HEK293T (cell line): ENCODE data around the gene SLTM.
"Not testable (repeated sequence)": the region's sequence is repeated elsewhere in the genome, so short reads cannot be mapped to it uniquely, and the experiment has no call there.

ENCODE experiments used
- CTCF ChIA-PET: fragments of 350-600 bp; formaldehyde crosslinking; extraction: SDS; loops from one replicate; lab custom pipeline; 2021; ENCODE audit warnings: antibody characterized with exemption, inconsistent platforms; lab: Yijun Ruan, JAX
- POLR2A ChIA-PET: fragments of 350-600 bp; formaldehyde crosslinking; extraction: SDS; loops from one replicate; lab custom pipeline; 2020; ENCODE audit warnings: antibody characterized with exemption, inconsistent platforms; lab: Yijun Ruan, JAX
- DNase-seq: peaks from one replicate; pipeline ENCODE4 v3.0.0; 2012; ENCODE audit warnings: mixed read lengths; ENCODE audit errors: extremely low spot score
- ARNT ChIP-seq: fragments of 450-650 bp; IDR thresholded peaks from 2 replicates; pipeline ENCODE4 v1.6.1; 2017; ENCODE audit warnings: mild to moderate bottlenecking
- BHLHE40 ChIP-seq: fragments of 450-650 bp; IDR thresholded peaks from 2 replicates; pipeline ENCODE4 v1.6.1; 2016; ENCODE audit warnings: mild to moderate bottlenecking, moderate library complexity, borderline replicate concordance
- CTBP1 ChIP-seq: fragments of 450-650 bp; IDR thresholded peaks from 2 replicates; pipeline ENCODE4 v1.6.1; 2016; ENCODE audit warnings: borderline replicate concordance
- ELF4 ChIP-seq: fragments of 450-650 bp; IDR thresholded peaks from 2 replicates; pipeline ENCODE4 v1.6.1; 2017; ENCODE audit warnings: antibody characterized with exemption
- FOXA1 ChIP-seq: fragments of 450-650 bp; IDR thresholded peaks from 2 replicates; pipeline ENCODE4 v1.6.1; 2016; ENCODE audit warnings: mild to moderate bottlenecking
- FOXK2 ChIP-seq: fragments of 450-650 bp; IDR thresholded peaks from 2 replicates; pipeline ENCODE4 v1.6.1; 2016; ENCODE audit warnings: mild to moderate bottlenecking
- FOXM1 ChIP-seq: fragments of 450-650 bp; IDR thresholded peaks from 2 replicates; pipeline ENCODE4 v1.6.1; 2017; ENCODE audit warnings: mild to moderate bottlenecking, borderline replicate concordance
- HDGF ChIP-seq: fragments of 450-650 bp; IDR thresholded peaks from 2 replicates; pipeline ENCODE4 v1.6.1; 2017; ENCODE audit warnings: antibody characterized with exemption, borderline replicate concordance
- L3MBTL2 ChIP-seq: fragments of 450-650 bp; conservative IDR thresholded peaks from 2 replicates; pipeline ENCODE4 v1.6.1; 2016; ENCODE audit warnings: mild to moderate bottlenecking
- LEF1 ChIP-seq: fragments of 450-650 bp; IDR thresholded peaks from 2 replicates; pipeline ENCODE4 v1.6.1; 2017; ENCODE audit warnings: mild to moderate bottlenecking, borderline replicate concordance
- NFRKB ChIP-seq: fragments of 450-650 bp; IDR thresholded peaks from 2 replicates; pipeline ENCODE4 v1.6.1; 2016; ENCODE audit warnings: mild to moderate bottlenecking, moderate library complexity
- SP1 ChIP-seq: fragments of 450-650 bp; IDR thresholded peaks from 2 replicates; pipeline ENCODE4 v1.6.1; 2017
- SUZ12 ChIP-seq: fragments of 450-650 bp; IDR thresholded peaks from 2 replicates; pipeline ENCODE4 v1.6.1; 2016; ENCODE audit warnings: mild to moderate bottlenecking
- TARDBP ChIP-seq: fragments of 450-650 bp; IDR thresholded peaks from 2 replicates; pipeline ENCODE4 v1.6.1; 2016
- ZNF384 ChIP-seq: fragments of 450-650 bp; IDR thresholded peaks from 2 replicates; pipeline ENCODE4 v1.6.1; 2016
- TF ChIP-seq, protein P1 (sequence below): fragments of 450-650 bp; IDR thresholded peaks from 2 replicates; pipeline ENCODE4 v1.6.1; 2016

The SLTM gene

DNA sequence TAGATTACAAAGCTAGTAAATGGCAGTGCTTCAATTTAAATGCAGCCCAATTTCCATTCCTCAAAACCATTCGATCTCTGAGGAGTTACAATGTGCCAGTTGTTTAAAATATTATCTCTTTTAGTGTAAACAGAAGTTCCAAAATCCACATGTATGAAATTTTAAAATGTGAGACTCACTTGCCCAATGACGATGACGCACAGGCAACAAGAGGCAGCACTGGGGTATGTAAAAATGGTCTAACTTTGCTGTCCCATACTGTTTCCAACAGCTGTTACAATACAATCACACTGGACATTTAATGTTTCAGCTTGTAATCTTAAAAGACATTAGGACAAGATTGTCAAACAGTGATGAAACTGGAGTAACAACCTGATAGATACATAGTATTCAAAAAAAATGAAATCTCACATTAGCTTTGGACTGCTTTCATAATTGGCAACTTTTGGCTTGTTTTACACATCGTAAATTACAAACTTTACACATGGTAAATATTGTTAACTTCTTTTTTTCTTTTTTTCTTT lies 12.2 kb downstream of the SLTM start:
- ChIA-PET CTCF (no interaction called here), POLR2A (interaction anchor here (0.9 kb wide), 1 partner anchor 151 kb away, joined by 5 read pairs; the partner anchor contains the start of gene MINDY2)
- TF ChIP-seq FOXA1 = no peak
- no peak for TF ChIP-seq BHLHE40
- no peak for TF ChIP-seq TARDBP
- TF ChIP-seq, protein P1, sequence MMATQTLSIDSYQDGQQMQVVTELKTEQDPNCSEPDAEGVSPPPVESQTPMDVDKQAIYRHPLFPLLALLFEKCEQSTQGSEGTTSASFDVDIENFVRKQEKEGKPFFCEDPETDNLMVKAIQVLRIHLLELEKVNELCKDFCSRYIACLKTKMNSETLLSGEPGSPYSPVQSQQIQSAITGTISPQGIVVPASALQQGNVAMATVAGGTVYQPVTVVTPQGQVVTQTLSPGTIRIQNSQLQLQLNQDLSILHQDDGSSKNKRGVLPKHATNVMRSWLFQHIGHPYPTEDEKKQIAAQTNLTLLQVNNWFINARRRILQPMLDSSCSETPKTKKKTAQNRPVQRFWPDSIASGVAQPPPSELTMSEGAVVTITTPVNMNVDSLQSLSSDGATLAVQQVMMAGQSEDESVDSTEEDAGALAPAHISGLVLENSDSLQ = no peak
- no peak for TF ChIP-seq LEF1
- TF ChIP-seq ELF4 = no peak
- TF ChIP-seq NFRKB = no peak
- TF ChIP-seq L3MBTL2 = no peak
- TF ChIP-seq FOXM1 = no peak
- no peak for TF ChIP-seq HDGF
- TF ChIP-seq SP1 = no peak
- TF ChIP-seq ARNT = no peak
- TF ChIP-seq FOXK2 = no peak
- no peak for TF ChIP-seq CTBP1
- no peak for TF ChIP-seq SUZ12
- no peak for DNase-seq

DNA sequence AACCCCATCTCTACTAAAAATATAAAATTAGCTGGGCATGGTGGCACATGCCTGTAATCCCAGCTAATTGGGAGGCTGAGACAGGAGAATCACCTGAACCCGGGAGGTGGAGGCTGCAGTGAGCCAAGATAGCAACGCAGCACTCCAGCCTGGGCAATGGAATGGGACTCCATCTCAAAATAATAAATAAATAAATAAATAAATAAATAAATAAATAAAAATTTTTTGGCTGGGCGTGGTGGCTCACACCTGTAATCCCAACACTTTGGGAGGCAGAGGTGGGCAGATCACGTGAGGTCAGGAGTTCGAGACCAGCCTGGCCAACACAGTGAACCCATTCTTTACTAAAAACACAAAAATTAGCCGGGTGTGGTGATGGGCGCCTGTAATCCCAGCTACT lies 13.0 kb downstream of the SLTM start:
- CTCF ChIA-PET = not testable (repeated sequence)

DNA sequence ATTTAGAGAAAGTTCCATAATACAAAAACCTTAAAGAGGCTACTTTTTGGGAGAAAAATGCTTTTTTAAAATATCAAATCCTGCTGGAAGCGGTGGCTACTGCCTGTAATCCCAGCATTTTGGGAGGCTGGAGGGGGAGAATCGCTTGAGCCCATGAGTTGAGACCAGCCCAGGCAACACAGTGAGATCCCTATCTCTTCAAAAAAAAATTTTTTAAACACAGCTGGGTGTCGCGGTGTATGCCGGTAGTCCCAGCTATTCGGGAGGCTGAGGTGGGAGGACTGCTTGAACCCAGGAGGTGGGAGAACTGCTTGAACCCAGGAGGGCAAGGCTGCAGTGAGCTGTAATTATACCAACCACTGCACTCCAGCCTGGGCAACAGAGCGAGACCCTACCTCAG lies 14.2 kb downstream of the SLTM start:
- no peak for DNase-seq
- ChIA-PET CTCF (no interaction called here), POLR2A (no interaction called here)
- no peak for TF ChIP-seq ZNF384
- TF ChIP-seq FOXA1 = no peak
- no peak for TF ChIP-seq SP1
- no peak for TF ChIP-seq L3MBTL2
- TF ChIP-seq, protein P1 = no peak
- no peak for TF ChIP-seq FOXK2

More for the DNA sequence above, 13.0 kb downstream of the SLTM start:
- DNase-seq, POLR2A ChIA-PET: not testable (repeated sequence)

DNA sequence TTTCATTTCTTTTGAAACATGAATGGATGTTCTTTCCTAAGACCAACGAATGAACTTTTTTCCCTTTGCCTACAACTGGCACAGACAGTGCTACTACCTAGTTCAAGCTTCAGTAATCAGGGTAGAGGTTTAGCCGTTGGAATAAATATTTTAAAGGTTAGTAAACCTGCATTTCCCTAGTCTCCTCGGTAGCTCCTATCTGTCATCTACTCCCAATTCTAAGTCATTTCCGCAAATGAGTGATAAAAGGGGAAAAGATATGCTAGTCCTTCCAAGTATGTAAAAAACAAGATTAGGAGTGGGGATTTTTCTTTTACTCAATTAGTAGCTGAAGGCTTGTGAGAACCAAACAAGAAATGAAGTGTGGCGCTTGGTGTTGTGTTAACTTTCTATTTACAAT lies 15.2 kb downstream of the SLTM start:
- CTCF ChIA-PET = no interaction called here
- POLR2A ChIA-PET = no interaction called here
- no peak for DNase-seq
- TF ChIP-seq CTBP1 = no peak

DNA sequence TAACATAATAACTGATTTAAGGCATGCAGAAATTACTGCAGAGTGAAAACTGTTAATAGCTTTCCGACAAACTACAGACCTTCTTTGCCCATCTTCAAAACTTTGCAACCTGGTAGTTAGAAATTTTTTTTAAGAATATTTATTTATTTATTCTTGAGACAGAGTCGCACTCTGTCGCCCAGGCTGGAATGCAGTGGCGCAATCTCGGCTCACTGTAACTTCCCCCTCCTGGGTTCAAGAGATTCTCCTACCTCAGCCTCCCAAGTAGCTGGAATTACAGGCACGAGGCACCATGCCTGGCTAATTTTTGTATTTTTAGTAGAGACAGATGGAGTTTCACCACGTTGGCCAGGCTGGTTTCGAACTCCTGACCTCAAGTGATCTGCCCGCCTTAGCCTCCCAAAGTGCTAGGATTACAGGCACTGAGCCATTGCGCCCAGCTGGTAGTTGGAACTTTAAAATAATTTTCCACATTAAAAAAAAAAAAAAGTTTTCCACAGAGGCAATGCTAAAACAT lies 15.8 kb downstream of the SLTM start:
- CTCF ChIA-PET, DNase-seq, POLR2A ChIA-PET: not testable (repeated sequence)

DNA sequence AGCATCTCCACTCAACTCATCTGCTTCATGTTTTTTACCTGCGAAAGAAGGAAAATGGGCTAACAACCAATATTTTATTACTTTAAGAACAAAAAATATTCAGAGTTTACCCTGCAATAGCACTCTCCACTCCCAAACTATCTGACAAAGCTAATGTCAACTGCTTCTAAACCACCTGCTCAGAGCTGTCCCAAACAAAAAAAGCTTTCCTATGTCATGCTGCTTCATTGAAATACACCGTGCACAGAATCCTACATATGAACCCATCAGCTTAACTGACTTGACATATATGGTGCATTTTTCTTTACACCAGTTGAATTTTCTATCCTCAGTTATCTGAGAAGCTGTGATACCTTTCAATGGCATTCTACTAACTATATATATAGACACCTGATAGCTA lies 16.5 kb downstream of the SLTM start:
- ChIA-PET CTCF (no interaction called here), POLR2A (no interaction called here)
- TF ChIP-seq SP1 (no peak), BHLHE40 (no peak), FOXM1 (no peak), HDGF (no peak), SUZ12 (no peak), TARDBP (no peak), FOXA1 (no peak), L3MBTL2 (no peak)
- TF ChIP-seq, protein P1 = no peak
- no peak for DNase-seq

DNA sequence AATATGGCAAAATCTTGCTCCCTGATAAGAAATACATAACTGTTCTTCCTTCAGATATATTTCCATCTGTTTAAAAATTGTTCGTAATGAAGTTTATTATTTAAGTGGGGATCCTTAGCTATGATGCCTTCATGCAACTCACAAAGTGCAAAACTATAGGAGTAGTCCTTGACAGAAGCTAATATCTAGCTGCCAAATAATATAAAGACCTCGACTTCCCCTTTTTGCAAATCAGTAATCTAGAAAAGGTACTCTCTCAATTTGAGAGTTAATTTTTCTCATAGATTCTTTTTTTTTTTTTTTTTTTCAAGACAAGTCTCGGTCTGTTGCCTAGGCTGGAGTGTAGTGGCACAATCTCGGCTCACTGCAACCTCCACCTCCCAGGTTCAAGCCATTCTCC lies 23.0 kb downstream of the SLTM start:
- TF ChIP-seq LEF1 (no peak), ZNF384 (no peak), FOXM1 (no peak), FOXK2 (no peak), BHLHE40 (no peak), ELF4 (no peak), SUZ12 (no peak), L3MBTL2 (no peak), ARNT (no peak), TARDBP (no peak), FOXA1 (no peak), CTBP1 (no peak), SP1 (no peak), HDGF (no peak), NFRKB (no peak)
- TF ChIP-seq, protein P1 = no peak
- POLR2A ChIA-PET = no interaction called here
- DNase-seq = no peak
- CTCF ChIA-PET = no interaction called here
